Measurements from ENCODE around the gene AK2.
"Not testable (repeated sequence)": the region's sequence is repeated elsewhere in the genome, so short reads cannot be mapped to it uniquely, and the experiment has no call there.

AK2 gene

GRCh38 chr1:33024430-33025179 is 12.1 kb downstream of the AK2 start:
- not testable (repeated sequence) for H3K4me1 ChIP-seq (ENCODE audit: control insufficient read depth in 2 of 2, insufficient read depth in 1 of 2, low read depth in 1 of 2, low read length in 2 of 2); DNase-seq (ENCODE audit: low spot score); H3K9ac ChIP-seq (ENCODE audit: low read depth, low read length, poor library complexity); H2BK15ac ChIP-seq (ENCODE audit: low read length); H3K14ac ChIP-seq (ENCODE audit: low read length); H3K18ac ChIP-seq (ENCODE audit: low read length); H3K27ac ChIP-seq (replicated peaks; ENCODE audit: low read length); H2BK5ac ChIP-seq (ENCODE audit: low read length); H4K8ac ChIP-seq (ENCODE audit: low read depth, low read length); H2AK5ac ChIP-seq (ENCODE audit: low read depth, low read length); H4K91ac ChIP-seq (ENCODE audit: low read depth, low read length, poor library complexity); H3K4ac ChIP-seq (ENCODE audit: low read length); H2AFZ ChIP-seq (ENCODE audit: low read length); H3K4me2 ChIP-seq (ENCODE audit: insufficient read depth, low read length, poor library complexity, severe bottlenecking); H3K4me3 ChIP-seq (ENCODE audit: low read length in 2 of 2); H3K23ac ChIP-seq (ENCODE audit: low read depth, low read length, poor library complexity); H3K9me3 ChIP-seq (replicated peaks in 1 of 2; ENCODE audit: control insufficient read depth in 2 of 2, insufficient read depth in 1 of 2, low read depth in 1 of 2, low read length in 2 of 2); H3K27me3 ChIP-seq (ENCODE audit: control insufficient read depth in 3 of 3, insufficient read depth in 3 of 3, low read depth in 1 of 3, low read length in 3 of 3); H2BK12ac ChIP-seq (ENCODE audit: low read length); H3K79me1 ChIP-seq (ENCODE audit: low read depth, low read length); H2BK120ac ChIP-seq (ENCODE audit: low read depth, low read length)
- no CpG with 5 or more reads among the region's 6 CpGs for WGBS, 2 donors (ENCODE audit: extremely low coverage in 2 of 2, insufficient read length in 2 of 2, insufficient replicate concordance in 1 of 2)
- H3K36me3 ChIP-seq (replicated peaks in 1 of 2; ENCODE audit: control insufficient read depth in 2 of 2, insufficient read depth in 2 of 2, low read length in 2 of 2): peaks cover 13 to 78% of the 10 kb centered on the region in 2 donors

- H3K36me3 ChIP-seq (replicated peaks in 1 of 2; ENCODE audit: control insufficient read depth in 2 of 2, insufficient read depth in 2 of 2, low read length in 2 of 2): peaks cover 14 to 78% of the 10 kb centered on the region in 2 donors
- no peak overlapping the region for H3K27ac ChIP-seq (replicated peaks; ENCODE audit: low read length)
Measured at GRCh38 chr1:33022650-33023200, 14.0 kb downstream of the AK2 start.

GRCh38 chr1:33021567-33022431 is 14.9 kb downstream of the AK2 start:
- Histone ChIP-seq H3K4me3 (ENCODE audit: low read length in 2 of 2) (no peak overlapping the region), H3K9me3 (replicated peaks in 1 of 2; ENCODE audit: control insufficient read depth in 2 of 2, insufficient read depth in 1 of 2, low read depth in 1 of 2, low read length in 2 of 2) (no peaks in the 10 kb centered on the region), H3K4ac (ENCODE audit: low read length) (no peak overlapping the region), H4K91ac (ENCODE audit: low read depth, low read length, poor library complexity) (no peak overlapping the region), H3K14ac (ENCODE audit: low read length) (no peak overlapping the region), H3K9ac (ENCODE audit: low read depth, low read length, poor library complexity) (no peak overlapping the region), H2AK5ac (ENCODE audit: low read depth, low read length) (no peak overlapping the region), H3K23ac (ENCODE audit: low read depth, low read length, poor library complexity) (no peak overlapping the region), H3K4me1 (ENCODE audit: control insufficient read depth in 2 of 2, insufficient read depth in 1 of 2, low read depth in 1 of 2, low read length in 2 of 2) (peaks cover 0 to 1% of the 10 kb centered on the region in 2 donors), H2AFZ (ENCODE audit: low read length) (no peak overlapping the region), H2BK120ac (ENCODE audit: low read depth, low read length) (no peak overlapping the region), H3K27me3 (ENCODE audit: control insufficient read depth in 3 of 3, insufficient read depth in 3 of 3, low read depth in 1 of 3, low read length in 3 of 3) (no peaks in the 10 kb centered on the region), H3K18ac (ENCODE audit: low read length) (no peak overlapping the region), H3K4me2 (ENCODE audit: insufficient read depth, low read length, poor library complexity, severe bottlenecking) (no peak overlapping the region), H4K8ac (ENCODE audit: low read depth, low read length) (no peak overlapping the region), H2BK12ac (ENCODE audit: low read length) (no peak overlapping the region), H3K36me3 (replicated peaks in 1 of 2; ENCODE audit: control insufficient read depth in 2 of 2, insufficient read depth in 2 of 2, low read length in 2 of 2) (peaks cover 14 to 86% of the 10 kb centered on the region in 2 donors), H2BK5ac (ENCODE audit: low read length) (no peak overlapping the region), H3K27ac (replicated peaks; ENCODE audit: low read length) (no peak overlapping the region), H2BK15ac (ENCODE audit: low read length) (no peak overlapping the region), H3K79me1 (ENCODE audit: low read depth, low read length) (no peaks in the 10 kb centered on the region)
- DNase-seq (ENCODE audit: low spot score): no peak
- no CpG with 5 or more reads among the region's 4 CpGs for WGBS, 2 donors (ENCODE audit: extremely low coverage in 2 of 2, insufficient read length in 2 of 2, insufficient replicate concordance in 1 of 2)

More at GRCh38 chr1:33022650-33023200, 14.0 kb downstream of the AK2 start:
- no peak overlapping the region for H3K14ac ChIP-seq (ENCODE audit: low read length)
- H3K4me3 ChIP-seq (ENCODE audit: low read length in 2 of 2): no peak overlapping the region
- H2AK5ac ChIP-seq (ENCODE audit: low read depth, low read length): no peak overlapping the region
- no peak overlapping the region for H2BK120ac ChIP-seq (ENCODE audit: low read depth, low read length)
- no peaks in the 10 kb centered on the region for H3K79me1 ChIP-seq (ENCODE audit: low read depth, low read length)
- H3K4me2 ChIP-seq (ENCODE audit: insufficient read depth, low read length, poor library complexity, severe bottlenecking): no peak overlapping the region
- no peak overlapping the region for H2AFZ ChIP-seq (ENCODE audit: low read length)
- no peak overlapping the region for H2BK5ac ChIP-seq (ENCODE audit: low read length)
- no peak overlapping the region for H2BK15ac ChIP-seq (ENCODE audit: low read length)
- H4K8ac ChIP-seq (ENCODE audit: low read depth, low read length): no peak overlapping the region
- H4K91ac ChIP-seq (ENCODE audit: low read depth, low read length, poor library complexity): no peak overlapping the region
- H3K27me3 ChIP-seq (ENCODE audit: control insufficient read depth in 3 of 3, insufficient read depth in 3 of 3, low read depth in 1 of 3, low read length in 3 of 3): no peaks in the 10 kb centered on the region
- H2BK12ac ChIP-seq (ENCODE audit: low read length): no peak overlapping the region
- H3K9ac ChIP-seq (ENCODE audit: low read depth, low read length, poor library complexity): no peak overlapping the region
- no peak overlapping the region for H3K18ac ChIP-seq (ENCODE audit: low read length)
- no peak overlapping the region for H3K23ac ChIP-seq (ENCODE audit: low read depth, low read length, poor library complexity)
- peaks cover 0 to under 1% of the 10 kb centered on the region in 2 donors for H3K4me1 ChIP-seq (ENCODE audit: control insufficient read depth in 2 of 2, insufficient read depth in 1 of 2, low read depth in 1 of 2, low read length in 2 of 2)
- H3K9me3 ChIP-seq (replicated peaks in 1 of 2; ENCODE audit: control insufficient read depth in 2 of 2, insufficient read depth in 1 of 2, low read depth in 1 of 2, low read length in 2 of 2): no peaks in the 10 kb centered on the region
- no peak for DNase-seq (ENCODE audit: low spot score)
- no peak overlapping the region for H3K4ac ChIP-seq (ENCODE audit: low read length)

GRCh38 chr1:33018112-33018511 is 18.6 kb downstream of the AK2 start:
- H4K91ac ChIP-seq (ENCODE audit: low read depth, low read length, poor library complexity): no peak overlapping the region
- no peak overlapping the region for H3K4ac ChIP-seq (ENCODE audit: low read length)
- H2BK5ac ChIP-seq (ENCODE audit: low read length): no peak overlapping the region
- no peak overlapping the region for H2BK120ac ChIP-seq (ENCODE audit: low read depth, low read length)
- H3K14ac ChIP-seq (ENCODE audit: low read length): no peak overlapping the region
- peaks cover 17 to 87% of the 10 kb centered on the region in 2 donors for H3K36me3 ChIP-seq (replicated peaks in 1 of 2; ENCODE audit: control insufficient read depth in 2 of 2, insufficient read depth in 2 of 2, low read length in 2 of 2)
- H2BK12ac ChIP-seq (ENCODE audit: low read length): no peak overlapping the region
- H3K27ac ChIP-seq (replicated peaks; ENCODE audit: low read length): no peak overlapping the region
- no peaks in the 10 kb centered on the region for H3K27me3 ChIP-seq (ENCODE audit: control insufficient read depth in 3 of 3, insufficient read depth in 3 of 3, low read depth in 1 of 3, low read length in 3 of 3)
- no peak overlapping the region for H3K4me2 ChIP-seq (ENCODE audit: insufficient read depth, low read length, poor library complexity, severe bottlenecking)
- no CpG with 5 or more reads among the region's 3 CpGs for WGBS, 2 donors (ENCODE audit: extremely low coverage in 2 of 2, insufficient read length in 2 of 2, insufficient replicate concordance in 1 of 2)
- no peak overlapping the region for H4K8ac ChIP-seq (ENCODE audit: low read depth, low read length)
- H2AFZ ChIP-seq (ENCODE audit: low read length): no peak overlapping the region
- DNase-seq (ENCODE audit: low spot score): no peak
- no peaks in the 10 kb centered on the region for H3K9me3 ChIP-seq (replicated peaks in 1 of 2; ENCODE audit: control insufficient read depth in 2 of 2, insufficient read depth in 1 of 2, low read depth in 1 of 2, low read length in 2 of 2)
- H2AK5ac ChIP-seq (ENCODE audit: low read depth, low read length): no peak overlapping the region
- no peak overlapping the region for H3K23ac ChIP-seq (ENCODE audit: low read depth, low read length, poor library complexity)
- H3K18ac ChIP-seq (ENCODE audit: low read length): no peak overlapping the region
- H3K9ac ChIP-seq (ENCODE audit: low read depth, low read length, poor library complexity): no peak overlapping the region
- H2BK15ac ChIP-seq (ENCODE audit: low read length): no peak overlapping the region
- H3K79me1 ChIP-seq (ENCODE audit: low read depth, low read length): no peaks in the 10 kb centered on the region
- peaks cover 0 to 1% of the 10 kb centered on the region in 2 donors for H3K4me1 ChIP-seq (ENCODE audit: control insufficient read depth in 2 of 2, insufficient read depth in 1 of 2, low read depth in 1 of 2, low read length in 2 of 2)
- H3K4me3 ChIP-seq (ENCODE audit: low read length in 2 of 2): no peak overlapping the region
